KG1 (cell line): Measurements from ENCODE around the gene LAMC2.
"Not testable (repeated sequence)": the region's sequence is repeated elsewhere in the genome, so short reads cannot be mapped to it uniquely, and the experiment has no call there.

Source experiments
- DNase-seq: peaks from one replicate; lab custom pipeline; 2025; lab: John Stamatoyannopoulos, UW

The LAMC2 gene

DNA sequence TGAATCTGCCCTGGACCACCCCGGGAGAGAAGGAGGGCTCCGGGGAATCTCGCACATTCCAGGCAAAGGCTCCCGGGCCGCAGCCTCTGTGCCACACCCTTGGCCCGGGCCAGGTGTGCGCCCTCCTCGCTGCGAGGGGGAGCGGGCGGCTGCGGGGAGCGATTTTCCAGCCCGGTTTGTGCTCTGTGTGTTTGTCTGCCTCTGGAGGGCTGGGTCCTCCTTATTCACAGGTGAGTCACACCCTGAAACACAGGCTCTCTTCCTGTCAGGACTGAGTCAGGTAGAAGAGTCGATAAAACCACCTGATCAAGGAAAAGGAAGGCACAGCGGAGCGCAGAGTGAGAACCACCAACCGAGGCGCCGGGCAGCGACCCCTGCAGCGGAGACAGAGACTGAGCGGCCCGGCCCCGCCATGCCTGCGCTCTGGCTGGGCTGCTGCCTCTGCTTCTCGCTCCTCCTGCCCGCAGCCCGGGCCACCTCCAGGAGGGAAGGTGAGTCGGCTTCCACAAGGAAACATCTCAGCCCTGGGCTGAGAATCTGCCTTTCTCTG lies at the start of gene LAMC2:
LAMC2 (plus strand) TSS at position 324 of the 550 bp plus-strand sequence; CDS start at position 413, 89 bp downstream.
- no peak for DNase-seq

DNA sequence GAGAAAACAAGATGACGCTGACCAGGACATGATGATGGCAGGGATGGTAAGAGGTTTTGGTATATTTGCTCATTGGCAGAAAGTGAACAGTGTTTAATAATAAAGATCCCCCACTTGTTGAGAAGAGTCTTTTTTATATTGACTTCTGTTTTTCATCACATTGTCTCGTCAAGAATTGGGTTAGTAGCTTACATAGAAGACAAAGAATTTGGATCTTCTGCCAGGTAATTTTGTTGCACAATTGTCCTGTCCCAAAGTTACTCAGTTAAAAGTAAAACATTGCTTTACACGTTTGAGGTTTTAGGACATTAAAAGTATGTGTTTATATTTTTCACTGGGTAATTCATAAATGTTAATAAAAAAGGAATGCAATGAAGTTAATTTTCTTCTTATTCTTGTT lies 48.3 kb upstream of the LAMC2 start:
- no peak for DNase-seq

DNA sequence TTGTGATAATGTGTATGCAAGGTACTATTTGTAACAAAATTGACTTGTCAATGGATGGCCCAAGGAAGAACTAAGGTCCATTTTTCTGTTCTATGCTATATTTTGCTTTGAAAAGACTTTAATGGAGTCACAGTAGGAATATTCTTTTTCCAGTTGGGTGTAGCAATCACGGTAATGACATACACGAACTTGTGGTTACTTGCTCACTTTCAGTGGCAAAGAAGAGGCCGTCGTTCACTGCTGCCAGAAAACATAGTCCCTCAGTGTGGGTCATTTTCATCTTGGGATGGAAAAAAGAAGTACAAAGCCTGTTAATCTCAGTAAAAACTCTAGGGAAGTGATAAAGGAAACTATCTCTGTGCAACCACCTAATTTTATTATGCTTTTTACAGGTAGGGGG lies 47.8 kb upstream of the LAMC2 start:
- DNase-seq: no peak

DNA sequence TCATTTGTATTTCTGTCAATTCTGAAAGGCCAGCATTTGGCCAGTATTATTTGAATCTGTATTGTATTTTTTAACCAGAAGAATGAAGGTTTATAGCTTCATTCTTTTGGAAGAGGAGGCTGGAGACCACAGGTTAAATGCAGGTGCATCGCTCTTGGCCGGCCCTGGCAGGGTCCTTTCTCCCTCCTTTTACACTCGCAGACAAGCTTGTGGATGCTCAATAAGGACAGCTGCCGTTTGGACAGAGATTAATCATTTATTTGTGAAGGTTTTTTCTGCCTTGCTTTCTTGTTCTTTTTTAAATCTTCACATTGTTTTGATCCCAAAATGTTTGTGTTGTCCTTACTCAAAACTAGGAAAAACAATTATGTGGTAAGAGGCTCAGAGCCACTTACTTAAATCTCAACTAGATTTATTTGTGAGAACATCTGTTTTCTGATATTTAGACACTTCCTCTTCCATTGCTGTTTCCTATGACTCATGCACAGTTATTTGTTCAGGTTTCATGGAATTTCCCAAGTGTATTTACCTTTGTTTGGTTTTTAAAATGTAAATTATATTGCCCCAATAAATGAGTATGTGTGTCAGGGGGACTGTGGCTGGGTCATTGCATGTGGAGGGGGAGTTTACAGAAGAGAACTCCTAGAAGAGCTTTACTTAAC lies 46.7 kb upstream of the LAMC2 start:
- DNase-seq: no peak

DNA sequence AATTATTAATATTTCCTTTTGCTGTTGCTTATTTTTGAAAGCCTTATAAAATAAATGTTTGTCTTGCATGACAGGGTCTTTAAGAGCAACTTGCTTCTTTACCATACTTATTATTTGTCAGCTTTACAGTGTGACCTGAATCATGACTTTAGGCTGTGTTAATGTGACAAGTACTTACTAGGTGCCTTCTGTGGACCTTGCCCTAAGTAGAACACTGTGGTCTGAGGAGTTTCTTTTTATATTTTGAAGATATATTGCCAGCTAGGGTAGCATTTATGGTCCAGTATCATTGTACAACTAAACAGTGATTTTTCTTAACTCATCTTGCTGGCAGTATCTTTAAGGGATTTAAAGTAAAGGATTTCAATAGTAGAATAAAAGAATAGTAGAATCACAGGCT lies 45.4 kb upstream of the LAMC2 start:
- DNase-seq: no peak

DNA sequence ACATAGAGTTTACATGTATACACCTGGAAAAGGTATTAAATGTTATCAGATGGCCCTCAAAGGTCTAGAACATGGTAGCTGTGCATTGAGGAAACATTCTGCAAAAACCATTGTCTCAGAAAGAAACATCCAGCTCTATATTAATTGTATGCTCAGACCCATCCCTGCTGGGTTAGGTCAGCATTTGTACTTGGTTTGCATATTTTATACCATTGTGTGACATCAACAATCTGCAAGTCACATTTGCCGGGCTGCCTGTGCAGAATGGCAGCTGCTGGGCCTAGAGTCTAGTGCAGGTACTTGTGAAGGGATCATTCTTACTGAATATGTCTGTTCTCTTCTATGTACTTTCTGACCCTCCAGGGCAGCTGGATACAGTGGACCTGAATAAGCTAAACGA lies 43.9 kb upstream of the LAMC2 start:
- no peak for DNase-seq

DNA sequence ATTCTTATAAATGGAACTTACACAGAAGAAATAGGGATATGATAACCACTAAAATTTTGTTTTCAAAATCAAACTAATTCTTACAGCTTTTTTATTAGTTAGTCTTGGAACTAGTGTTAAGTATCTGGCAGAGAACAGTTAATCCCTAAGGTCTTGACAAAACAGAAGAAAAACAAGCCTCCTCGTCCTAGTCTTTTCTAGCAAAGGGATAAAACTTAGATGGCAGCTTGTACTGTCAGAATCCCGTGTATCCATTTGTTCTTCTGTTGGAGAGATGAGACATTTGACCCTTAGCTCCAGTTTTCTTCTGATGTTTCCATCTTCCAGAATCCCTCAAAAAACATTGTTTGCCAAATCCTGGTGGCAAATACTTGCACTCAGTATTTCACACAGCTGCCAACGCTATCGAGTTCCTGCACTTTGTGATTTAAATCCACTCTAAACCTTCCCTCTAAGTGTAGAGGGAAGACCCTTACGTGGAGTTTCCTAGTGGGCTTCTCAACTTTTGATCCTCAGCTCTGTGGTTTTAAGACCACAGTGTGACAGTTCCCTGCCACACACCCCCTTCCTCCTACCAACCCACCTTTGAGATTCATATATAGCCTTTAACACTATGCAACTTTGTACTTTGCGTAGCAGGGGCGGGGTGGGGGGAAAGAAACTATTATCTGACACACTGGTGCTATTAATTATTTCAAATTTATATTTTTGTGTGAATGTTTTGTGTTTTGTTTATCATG lies 42.3 kb upstream of the LAMC2 start:
- DNase-seq: no peak

DNA sequence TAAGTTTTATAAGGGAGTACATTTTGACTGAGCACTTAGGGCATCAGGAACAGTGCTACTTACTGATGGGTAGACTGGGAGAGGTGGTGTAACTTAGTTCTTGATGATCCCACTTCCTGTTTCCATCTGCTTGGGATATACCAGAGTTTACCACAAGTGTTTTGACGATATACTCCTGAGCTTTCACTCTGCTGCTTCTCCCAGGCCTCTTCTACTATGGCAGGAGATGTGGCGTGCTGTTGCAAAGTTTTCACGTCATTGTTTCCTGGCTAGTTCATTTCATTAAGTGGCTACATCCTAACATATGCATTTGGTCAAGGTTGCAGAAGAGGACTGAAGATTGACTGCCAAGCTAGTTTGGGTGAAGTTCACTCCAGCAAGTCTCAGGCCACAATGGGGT lies 41.3 kb upstream of the LAMC2 start:
- DNase-seq: no peak

DNA sequence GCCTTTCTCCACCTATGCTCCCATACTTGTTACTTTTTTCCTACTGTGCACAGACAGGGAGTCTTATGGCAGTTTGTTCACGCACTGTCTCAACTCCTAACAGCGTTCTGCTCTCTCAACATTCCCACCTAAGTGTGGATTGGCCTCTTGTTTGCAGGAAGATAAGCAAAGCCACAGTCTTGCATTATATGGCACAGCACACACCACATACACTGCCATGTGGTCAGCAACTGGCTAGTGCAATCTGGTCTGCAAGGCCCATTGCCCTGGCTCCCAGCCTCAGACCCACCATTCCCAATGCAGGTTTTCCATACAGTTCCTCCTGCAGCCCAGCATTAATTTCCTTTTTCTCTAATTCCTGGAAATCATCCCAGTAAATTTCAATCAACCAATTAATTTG lies 38.3 kb upstream of the LAMC2 start:
- DNase-seq: no peak

DNA sequence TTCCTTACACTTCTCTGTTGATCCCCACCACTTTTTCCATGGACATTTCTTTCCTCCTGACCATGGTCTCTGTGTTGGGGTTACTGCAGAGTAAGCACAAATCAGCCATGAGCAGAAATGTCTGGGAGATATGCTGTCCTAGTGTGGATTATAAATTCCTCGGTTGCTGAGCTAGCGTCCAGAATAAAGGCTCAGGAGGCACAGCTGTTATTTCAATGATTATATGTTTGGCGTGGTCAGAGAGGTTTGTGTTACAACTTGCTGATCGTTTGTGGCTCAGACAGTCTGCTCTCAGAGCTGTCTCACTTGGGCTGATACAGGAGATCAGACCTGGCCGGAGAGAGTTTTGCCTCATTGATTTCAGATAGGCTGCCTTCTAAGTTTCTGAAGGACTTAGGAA lies 37.5 kb upstream of the LAMC2 start:
- no peak for DNase-seq

DNA sequence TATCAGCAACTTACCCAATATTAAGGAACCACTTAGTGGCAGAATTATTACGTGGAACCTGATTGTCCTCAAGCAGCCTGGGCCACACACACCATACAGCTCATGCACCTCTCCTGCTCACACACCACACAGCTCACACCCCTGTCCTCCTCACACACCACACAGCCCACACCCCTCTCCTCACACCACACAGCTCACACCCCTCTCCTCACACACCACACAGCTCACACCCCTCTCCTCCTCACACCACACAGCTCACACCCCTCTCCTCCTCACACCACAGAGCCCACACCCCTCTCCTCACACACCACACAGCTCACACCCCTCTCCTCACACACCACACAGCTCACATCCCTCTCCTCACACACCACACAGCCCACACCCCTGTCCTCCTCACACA lies 36.8 kb upstream of the LAMC2 start:
- no peak for DNase-seq

DNA sequence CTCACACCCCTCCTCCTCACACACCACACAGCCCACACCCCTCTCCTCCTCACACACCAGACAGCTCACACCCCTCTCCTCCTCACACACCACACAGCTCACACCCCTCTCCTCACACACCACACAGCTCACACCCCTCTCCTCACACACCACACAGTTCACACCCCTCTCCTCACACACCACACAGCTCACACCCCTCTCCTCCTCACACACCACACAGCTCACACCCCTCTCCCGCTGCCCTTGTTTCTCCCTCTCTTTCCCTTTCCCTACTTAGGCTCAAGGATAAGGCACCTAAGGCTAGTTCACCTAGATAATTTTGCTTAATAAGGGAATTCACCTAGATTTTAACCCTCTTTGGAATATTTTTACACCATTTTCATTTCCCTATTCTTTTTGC lies 36.0 kb upstream of the LAMC2 start:
- DNase-seq: not testable (repeated sequence)

DNA sequence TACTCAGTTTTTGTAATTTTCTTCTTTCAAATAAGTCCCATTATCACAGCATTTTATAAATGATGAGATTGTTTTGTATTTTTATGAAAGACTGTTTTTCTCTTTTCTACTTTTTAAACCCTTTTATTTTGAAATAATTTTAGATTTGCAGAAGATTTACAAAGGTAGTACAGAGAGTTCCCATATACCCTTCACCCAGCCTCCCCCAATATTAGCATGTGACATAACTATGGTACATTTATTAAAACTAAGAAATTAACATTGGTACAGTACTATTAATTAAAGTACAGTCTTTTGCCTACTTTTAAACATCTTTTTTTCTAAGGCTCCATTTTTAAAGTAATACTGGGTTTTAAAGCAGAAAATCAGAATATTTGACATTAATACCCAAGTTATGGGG lies 35.6 kb upstream of the LAMC2 start:
- no peak for DNase-seq

DNA sequence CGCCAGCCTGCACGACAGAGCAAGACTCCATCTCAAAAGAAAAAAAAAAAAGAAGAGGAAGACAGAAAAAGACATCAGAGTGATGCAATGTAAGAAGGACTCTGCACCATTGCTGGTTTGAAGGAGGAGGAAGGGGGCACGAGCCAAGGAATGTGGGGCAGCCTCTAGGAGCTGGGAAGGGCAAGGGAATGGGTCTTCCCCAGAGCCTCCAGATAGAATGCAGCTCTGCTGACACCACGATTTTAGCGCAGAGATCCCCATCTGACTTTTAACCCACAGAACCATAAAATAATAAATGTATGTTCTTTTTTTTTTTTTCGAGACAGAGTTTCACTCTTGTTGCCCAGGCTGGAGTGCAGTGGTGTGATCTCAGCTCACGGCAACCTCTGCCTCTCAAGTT lies 33.9 kb upstream of the LAMC2 start:
- DNase-seq: no peak

DNA sequence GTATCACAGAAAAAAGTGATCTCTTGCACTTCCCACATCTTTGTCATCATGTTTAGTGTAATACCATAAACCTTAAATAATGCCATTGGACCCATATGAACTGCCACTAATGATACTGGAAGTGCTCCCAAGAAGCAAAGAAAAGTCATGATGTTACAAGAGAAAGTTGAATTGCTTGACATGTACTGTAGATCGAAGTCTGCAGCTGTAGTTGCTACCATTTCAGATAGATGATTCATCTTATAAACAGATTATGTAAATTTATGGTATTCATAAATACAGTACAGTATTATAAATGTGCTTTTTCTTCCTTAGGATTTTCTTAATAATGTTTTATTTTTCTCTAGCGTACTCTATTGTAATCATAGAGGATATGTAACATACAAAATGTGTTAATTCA lies 30.1 kb upstream of the LAMC2 start:
- no peak for DNase-seq

DNA sequence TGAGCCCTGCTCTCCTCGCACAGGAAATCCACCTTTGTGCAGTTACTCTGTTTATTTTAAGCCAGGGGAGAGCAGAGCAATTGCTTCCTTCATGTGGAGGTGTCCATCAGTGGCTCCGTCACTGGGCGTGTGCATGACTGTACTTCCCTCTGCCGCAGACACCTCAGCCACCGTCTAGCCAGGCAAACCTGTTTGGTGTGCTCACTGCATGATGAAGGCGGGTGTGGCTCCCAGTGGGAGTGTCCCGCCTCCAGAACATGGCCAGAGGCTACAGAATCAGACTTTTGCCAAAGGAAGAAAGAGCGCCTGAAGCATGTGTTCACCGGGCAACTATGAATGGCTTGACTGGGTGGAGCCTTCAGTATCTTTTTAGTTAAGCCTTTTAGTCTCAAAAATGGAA lies 26.1 kb upstream of the LAMC2 start:
- DNase-seq: no peak

DNA sequence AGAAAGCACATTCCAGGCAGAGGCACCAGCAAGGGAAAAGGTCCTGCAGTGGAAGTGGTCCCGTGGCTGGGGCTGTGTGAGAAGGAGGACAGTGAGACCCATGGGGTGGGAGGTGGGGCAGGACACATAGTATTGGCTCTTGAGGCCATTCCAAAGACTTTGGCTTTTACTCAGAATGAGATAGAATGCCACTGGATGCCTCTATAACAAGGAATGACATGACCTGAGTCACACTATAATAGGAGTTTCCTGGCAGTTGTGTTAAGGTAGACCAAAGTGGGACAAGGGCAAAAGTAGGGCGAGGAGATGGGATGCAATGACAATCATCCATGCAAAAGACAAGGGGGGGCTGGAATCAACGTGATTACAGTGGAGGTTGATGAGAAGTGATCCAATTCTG lies 24.7 kb upstream of the LAMC2 start:
- DNase-seq: no peak

DNA sequence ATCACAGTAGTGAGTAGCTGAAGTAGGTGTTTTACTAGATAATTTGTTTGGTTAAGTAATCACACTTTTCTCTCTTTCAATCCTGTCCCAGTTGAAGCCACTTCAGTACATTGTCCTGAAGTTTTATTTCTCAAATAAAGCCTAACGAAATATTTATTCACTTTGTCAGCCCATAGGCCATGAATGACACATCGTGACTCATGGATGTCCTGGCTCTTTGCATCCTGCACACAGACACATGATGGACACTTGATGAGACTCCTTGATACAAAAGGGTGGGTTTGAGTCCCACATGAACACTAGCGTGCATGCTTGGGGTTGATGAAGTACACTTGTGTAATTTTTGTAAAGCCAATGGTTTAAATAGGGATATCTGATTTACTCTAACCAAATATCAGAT lies 22.7 kb upstream of the LAMC2 start:
- DNase-seq: no peak

DNA sequence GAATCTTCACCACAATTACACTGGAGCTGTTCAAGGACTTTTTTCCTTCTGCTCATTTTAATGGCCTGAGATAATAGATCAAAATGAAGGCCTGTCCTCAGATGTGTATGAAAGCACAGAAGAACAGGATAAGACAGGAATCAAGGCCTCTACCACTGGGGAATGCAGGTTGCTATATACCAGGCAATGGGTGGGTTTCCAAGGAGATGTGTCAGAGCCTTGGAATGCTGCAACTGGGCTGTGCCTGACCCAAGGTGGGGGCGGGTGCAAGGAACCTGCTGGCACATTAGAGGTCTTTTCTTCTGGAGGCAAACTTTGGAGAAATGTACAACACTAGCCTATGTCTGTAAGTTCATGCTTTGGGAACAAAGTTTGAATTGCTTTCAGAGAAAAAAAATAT lies 21.7 kb upstream of the LAMC2 start:
- DNase-seq: no peak

DNA sequence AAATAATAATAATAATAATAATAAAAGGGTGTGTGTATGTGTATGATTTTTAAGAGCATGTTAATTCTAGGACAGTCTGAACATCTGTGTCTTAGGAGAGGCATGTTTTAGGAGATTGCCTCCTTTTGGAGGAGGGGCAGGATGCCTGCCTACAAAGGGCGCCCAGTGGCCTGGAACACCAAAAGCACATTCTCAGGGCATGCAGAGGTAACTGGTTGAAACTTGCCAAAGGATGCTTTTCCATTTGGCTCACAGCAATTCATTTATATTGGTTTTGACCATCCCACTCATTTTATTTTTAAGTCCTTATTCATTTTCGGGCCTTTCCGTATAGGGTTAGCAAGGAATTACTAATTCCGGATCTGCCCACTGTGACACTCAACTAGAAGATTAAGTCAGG lies 21.1 kb upstream of the LAMC2 start:
- DNase-seq: no peak

DNA sequence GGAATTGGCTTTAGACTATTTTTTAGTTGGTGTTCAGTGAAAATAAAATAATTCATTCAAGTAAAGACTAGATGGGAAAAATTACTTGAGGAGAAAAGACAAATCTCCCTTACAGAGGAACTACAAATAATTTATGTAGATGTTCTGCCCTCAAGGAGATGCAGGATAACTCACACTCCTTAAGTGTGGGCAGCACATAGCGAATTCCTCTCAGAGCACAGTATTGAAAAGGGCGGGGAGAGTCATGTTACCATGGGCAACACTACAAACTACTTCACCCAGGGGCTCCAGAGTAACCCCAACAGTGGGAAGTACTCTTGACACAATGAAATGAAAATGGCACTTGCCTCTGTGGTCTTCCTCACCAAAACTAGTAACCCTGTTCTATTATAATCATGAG lies 20.6 kb upstream of the LAMC2 start:
- no peak for DNase-seq

DNA sequence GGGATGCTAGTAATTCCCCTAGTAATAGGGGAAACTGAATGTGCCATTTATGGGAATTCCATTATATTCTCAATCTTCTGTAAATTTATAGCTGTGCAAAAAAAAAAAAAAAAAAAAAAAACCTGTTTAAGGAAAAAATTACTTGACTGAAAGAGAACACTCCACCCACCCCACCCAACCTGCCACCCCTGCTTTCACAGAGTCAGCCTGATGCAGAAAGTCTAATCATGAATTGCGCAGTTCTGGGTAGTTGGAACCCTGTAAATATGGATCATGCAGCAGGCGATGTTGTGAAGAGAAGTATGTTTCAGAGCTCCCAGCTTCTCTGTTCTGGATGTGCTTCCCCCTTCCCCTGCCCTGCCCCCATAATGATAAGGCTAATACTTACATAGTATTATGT lies 19.6 kb upstream of the LAMC2 start:
- DNase-seq: no peak

DNA sequence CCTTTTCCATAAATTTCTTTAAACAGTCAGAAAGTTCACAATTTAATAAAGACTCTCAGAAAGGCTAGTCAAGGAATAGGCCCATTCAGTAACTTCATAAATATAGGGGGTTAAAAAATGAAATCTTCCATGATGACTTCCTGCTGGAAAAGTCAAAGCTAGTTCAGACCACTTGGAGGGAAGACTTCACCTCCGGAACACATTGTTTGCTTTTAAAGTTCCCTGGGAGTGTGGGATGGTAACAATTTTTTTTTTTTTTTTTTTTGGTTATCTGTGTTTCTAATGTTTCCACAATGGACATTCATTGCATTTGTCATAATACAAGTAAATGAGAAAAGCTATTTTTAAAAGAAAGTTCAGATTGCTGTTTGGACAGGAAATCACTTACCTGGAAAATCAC lies 18.4 kb upstream of the LAMC2 start:
- no peak for DNase-seq

DNA sequence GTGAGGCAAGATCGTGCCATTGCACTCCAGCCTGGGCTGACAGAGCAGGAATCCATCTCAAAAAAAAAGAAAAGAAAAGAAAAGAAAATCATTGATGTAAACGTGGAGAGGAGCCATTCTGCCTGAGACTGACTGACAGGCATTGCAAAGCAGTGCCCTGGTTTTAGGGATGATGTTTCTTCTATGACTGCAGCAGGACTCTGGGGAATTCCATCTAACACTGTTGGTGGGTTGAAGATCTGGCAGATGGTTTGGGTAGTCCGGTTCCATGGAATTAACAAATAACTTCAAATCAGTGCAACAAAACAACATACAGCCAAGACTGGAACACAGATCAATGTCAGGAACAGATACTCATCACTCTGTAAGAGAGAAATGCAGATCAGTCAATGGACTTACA lies 17.8 kb upstream of the LAMC2 start:
- DNase-seq: no peak
